Measurements from ENCODE around the gene DUSP8. TPM values are rescaled to one million over a fixed set of nuclear protein-coding genes. Genes with fewer than 3 reads are reported as not detected.
"Not testable (repeated sequence)": the region's sequence is repeated elsewhere in the genome, so short reads cannot be mapped to it uniquely, and the experiment has no call there.

DUSP8 gene
- total RNA-seq, 2 experiments from 2014 or later, result 1.4 to 2.0 TPM

- H3K36me3 Mint-ChIP-seq (ENCODE audit: low read depth), result no peaks in the 10 kb centered on the region
- no peaks in the 10 kb centered on the region for H3K27me3 Mint-ChIP-seq
- no peak overlapping the region for H3K27ac Mint-ChIP-seq
- ATAC-seq, result no peak
- no peak for DNase-seq
- H3K4me1 Mint-ChIP-seq (ENCODE audit: low read depth), result peaks cover 55% of the 10 kb centered on the region
- intact Hi-C loops (cut with micrococcal nuclease), result loop anchor here (10.0 kb wide), 1 partner anchor 307 kb away; no protein-coding TSS in a partner anchor
- TF ChIP-seq CTCF (IDR thresholded peaks at IDR 0.05), result no peak
- H3K9me3 Mint-ChIP-seq, result no peaks in the 10 kb centered on the region
- no peak overlapping the region for H3K4me3 Mint-ChIP-seq
- POLR2A ChIA-PET, result no interaction called here
- CTCF ChIA-PET, result no interaction called here
Measured at GRCh38 chr11:1511937-1512496, 60.1 kb downstream of the DUSP8 start.

GRCh38 chr11:1510928-1511327 lies 61.1 kb downstream of the DUSP8 start:
- DNase-seq (no peak), ATAC-seq (no peak)
- ChIA-PET CTCF (interaction anchor here (1.0 kb wide), 1 partner anchor 64 kb away, joined by 4 read pairs; no protein-coding TSS in a partner anchor), POLR2A (no interaction called here)
- TF ChIP-seq CTCF (IDR thresholded peaks at IDR 0.05), result no peak
- Mint-ChIP-seq H3K4me3 (no peak overlapping the region), H3K27ac (no peak overlapping the region), H3K4me1 (ENCODE audit: low read depth) (peaks cover 48% of the 10 kb centered on the region), H3K36me3 (ENCODE audit: low read depth) (no peaks in the 10 kb centered on the region), H3K9me3 (no peaks in the 10 kb centered on the region), H3K27me3 (no peaks in the 10 kb centered on the region)
- intact Hi-C loops (cut with micrococcal nuclease), result loop anchor here (10.0 kb wide), 1 partner anchor 306 kb away; no protein-coding TSS in a partner anchor

- H3K4me1 Mint-ChIP-seq (ENCODE audit: low read depth), result peaks cover 46% of the 10 kb centered on the region
- intact Hi-C loops (cut with micrococcal nuclease), result loop anchor here (10.0 kb wide), 1 partner anchor 306 kb away; no protein-coding TSS in a partner anchor
- DNase-seq; ATAC-seq; CTCF ChIA-PET; H3K4me3 Mint-ChIP-seq; POLR2A ChIA-PET; H3K27me3 Mint-ChIP-seq; H3K9me3 Mint-ChIP-seq; H3K27ac Mint-ChIP-seq; H3K36me3 Mint-ChIP-seq (ENCODE audit: low read depth): not testable (repeated sequence)
Measured at GRCh38 chr11:1510351-1510750, 61.7 kb downstream of the DUSP8 start.

- intact Hi-C loops (cut with micrococcal nuclease), result loop anchor here (10.0 kb wide), 1 partner anchor 305 kb away; no protein-coding TSS in a partner anchor
- CTCF ChIA-PET, result no interaction called here
- no peak for TF ChIP-seq CTCF (IDR thresholded peaks at IDR 0.05)
- no peaks in the 10 kb centered on the region for H3K9me3 Mint-ChIP-seq
- peaks cover 44% of the 10 kb centered on the region for H3K4me1 Mint-ChIP-seq (ENCODE audit: low read depth)
- no peaks in the 10 kb centered on the region for H3K27me3 Mint-ChIP-seq
- DNase-seq (no peak), ATAC-seq (no peak)
- no peak overlapping the region for H3K27ac Mint-ChIP-seq
- H3K36me3 Mint-ChIP-seq (ENCODE audit: low read depth), result no peaks in the 10 kb centered on the region
- POLR2A ChIA-PET, result interaction anchor here (0.7 kb wide), 1 partner anchor 366 kb away, joined by 3 read pairs; no protein-coding TSS in a partner anchor
- no peak overlapping the region for H3K4me3 Mint-ChIP-seq
Measured at GRCh38 chr11:1509626-1510255, 62.3 kb downstream of the DUSP8 start.

GRCh38 chr11:1508986-1509385 lies 63.1 kb downstream of the DUSP8 start:
- POLR2A ChIA-PET, result interaction anchor here (0.7 kb wide), 1 partner anchor 367 kb away, joined by 3 read pairs; no protein-coding TSS in a partner anchor
- CTCF ChIA-PET, result no interaction called here
- intact Hi-C loops (cut with micrococcal nuclease), result no loop called here
- Mint-ChIP-seq H3K27me3 (no peaks in the 10 kb centered on the region), H3K27ac (no peak overlapping the region), H3K9me3 (no peaks in the 10 kb centered on the region), H3K36me3 (ENCODE audit: low read depth) (no peaks in the 10 kb centered on the region), H3K4me1 (ENCODE audit: low read depth) (peaks cover 38% of the 10 kb centered on the region), H3K4me3 (no peak overlapping the region)
- no peak for TF ChIP-seq CTCF (IDR thresholded peaks at IDR 0.05)
- DNase-seq (no peak), ATAC-seq (no peak)
